Psoas muscle (tissue), 8 donors: Measurements from ENCODE around the gene DSC3. TPM values are rescaled to one million over a fixed set of nuclear protein-coding genes. Genes with fewer than 3 reads are reported as not detected.
"Not testable (repeated sequence)": the region's sequence is repeated elsewhere in the genome, so short reads cannot be mapped to it uniquely, and the experiment has no call there.

Experiments
- ATAC-seq, 4 donors: fragments of 200-7000 bp; cut with Tn5 transposase; one replicate each; pipeline ENCODE4 v1.9.1; 2020; ENCODE audit warnings: moderate library complexity in 3 of 4, mild to moderate bottlenecking in 2 of 4
- DNase-seq, 2 donors: peaks; one replicate each; pipeline ENCODE4 v3.0.0-alpha.2; 2020
- H3K27ac ChIP-seq: fragments of 200-600 bp; one replicate; pipeline ENCODE4 v1.8.0; 2022
- H3K27me3 ChIP-seq, 3 donors: fragments of 200-600 bp in 1 of 3; one replicate each; pipeline versions ENCODE4 v1.6.1 to v1.8.0; 2013 to 2022; ENCODE audit warnings: low read length in 2 of 3, mild to moderate bottlenecking in 2 of 3, moderate library complexity in 1 of 3; ENCODE audit not compliant: insufficient read depth in 3 of 3
- H3K36me3 ChIP-seq, 2 donors: fragments of 200-600 bp in 1 of 2; one replicate each; pipeline versions ENCODE4 v1.6.1 to v1.8.0; 2013 to 2022; ENCODE audit warnings: low read depth in 1 of 2, mild to moderate bottlenecking in 1 of 2, moderate library complexity in 1 of 2; ENCODE audit not compliant: insufficient read depth in 1 of 2
- H3K4me1 ChIP-seq: fragments of 200-600 bp; one replicate; pipeline ENCODE4 v1.8.0; 2022
- H3K4me3 ChIP-seq: fragments of 200-600 bp; one replicate; pipeline ENCODE4 v1.8.0; 2022; ENCODE audit warnings: mild to moderate bottlenecking
- H3K9me3 ChIP-seq: fragments of 200-600 bp; one replicate; pipeline ENCODE4 v1.8.0; 2022
- WGBS, 3 donors: extraction: QIAGEN DNeasy Blood & Tissue Kit; methylation state at CpG; one replicate each; pipeline versions ENCODE4 v1.1.6 to v1.1.7; 2013; 5-methylcytosine and 5-hydroxymethylcytosine counted together
- intact Hi-C, 2 donors: fragments of 100-400 bp; cut with DNase I; formaldehyde crosslinking; loops; one replicate each; pipeline versions ENCODE4 v1.11.0 to v1.14.2; 2022
- polyA plus RNA-seq, 3 donors: library from polyadenylated mRNA; stranded (reverse); fragments of 200-250 nt; gene quantifications; one replicate each; pipeline ENCODE4 v1.2.3, GENCODE V29; 2013
- total RNA-seq, 4 donors: library from RNA; stranded (reverse); fragmentation: NEBNext Ultra II Directional in 2 of 4; extraction: Animal tissue kit (Norgen Biotek cat#: 25700) in 2 of 4; gene quantifications; one replicate each; pipeline versions ENCODE4 v1.2.1 to v1.2.4, GENCODE V29; 2021 to 2023
- TF ChIP-seq, protein P1 (sequence below): fragments of 200-600 bp; IDR thresholded peaks from one replicate; pipeline ENCODE4 v1.8.0; 2022; ENCODE audit warnings: antibody characterized with exemption
- donor health status: healthy with polysubstance abuse.
- donor health status: DM: no; HTN: no; CAD: no; lungs with moderate emphysema.
- donor health status: Bipolar disorder and iron deficiency.
- donor health status: healthy.
- donor health status: DM: yes; HTN: yes; CAD: no.
- donor health status: DM: no; HTN: no; CAD: no.
- donor health status: DM: no; HTN: no; CAD: no.
- donor health status: DM: yes; HTN: yes; CAD: no.

Gene DSC3
- total and polyA plus RNA-seq, 7 donors = under 0.01 to 0.10 (median 0.06) TPM; not detected in 2

GRCh38 chr18:31040686-31041270 is 1.8 kb downstream of the DSC3 start:
- TF ChIP-seq, protein P1, sequence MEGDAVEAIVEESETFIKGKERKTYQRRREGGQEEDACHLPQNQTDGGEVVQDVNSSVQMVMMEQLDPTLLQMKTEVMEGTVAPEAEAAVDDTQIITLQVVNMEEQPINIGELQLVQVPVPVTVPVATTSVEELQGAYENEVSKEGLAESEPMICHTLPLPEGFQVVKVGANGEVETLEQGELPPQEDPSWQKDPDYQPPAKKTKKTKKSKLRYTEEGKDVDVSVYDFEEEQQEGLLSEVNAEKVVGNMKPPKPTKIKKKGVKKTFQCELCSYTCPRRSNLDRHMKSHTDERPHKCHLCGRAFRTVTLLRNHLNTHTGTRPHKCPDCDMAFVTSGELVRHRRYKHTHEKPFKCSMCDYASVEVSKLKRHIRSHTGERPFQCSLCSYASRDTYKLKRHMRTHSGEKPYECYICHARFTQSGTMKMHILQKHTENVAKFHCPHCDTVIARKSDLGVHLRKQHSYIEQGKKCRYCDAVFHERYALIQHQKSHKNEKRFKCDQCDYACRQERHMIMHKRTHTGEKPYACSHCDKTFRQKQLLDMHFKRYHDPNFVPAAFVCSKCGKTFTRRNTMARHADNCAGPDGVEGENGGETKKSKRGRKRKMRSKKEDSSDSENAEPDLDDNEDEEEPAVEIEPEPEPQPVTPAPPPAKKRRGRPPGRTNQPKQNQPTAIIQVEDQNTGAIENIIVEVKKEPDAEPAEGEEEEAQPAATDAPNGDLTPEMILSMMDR = no peak
- no peaks in the 10 kb centered on the region for H3K4me1 ChIP-seq
- intact Hi-C loops = no loop called here
- H3K27me3 ChIP-seq = peaks cover 0 to 51% (median 23%) of the 10 kb centered on the region in 3 donors
- no peak overlapping the region for H3K27ac ChIP-seq
- no peak overlapping the region for H3K4me3 ChIP-seq
- H3K9me3 ChIP-seq = no peaks in the 10 kb centered on the region
- H3K36me3 ChIP-seq = no peaks in the 10 kb centered on the region
- whole genome bisulfite sequencing, 3 donors = 8 to 11% (median 9%) methylated on average over 18 of the region's 18 CpGs
- no peak for ATAC-seq
- DNase-seq = no peak

GRCh38 chr18:31039426-31039825 is 3.1 kb downstream of the DSC3 start:
- Histone ChIP-seq H3K27me3 (peaks cover 0 to 43% (median 23%) of the 10 kb centered on the region in 3 donors), H3K36me3 (no peaks in the 10 kb centered on the region), H3K27ac (no peak overlapping the region), H3K4me1 (no peaks in the 10 kb centered on the region), H3K4me3 (no peak overlapping the region), H3K9me3 (no peaks in the 10 kb centered on the region)
- no peak for ATAC-seq
- no peak for DNase-seq
- TF ChIP-seq, protein P1 = no peak
- intact Hi-C loops = no loop called here
- 59 to 68% (median 66%) methylated on average over 3 of the region's 3 CpGs for WGBS, 3 donors

DNA sequence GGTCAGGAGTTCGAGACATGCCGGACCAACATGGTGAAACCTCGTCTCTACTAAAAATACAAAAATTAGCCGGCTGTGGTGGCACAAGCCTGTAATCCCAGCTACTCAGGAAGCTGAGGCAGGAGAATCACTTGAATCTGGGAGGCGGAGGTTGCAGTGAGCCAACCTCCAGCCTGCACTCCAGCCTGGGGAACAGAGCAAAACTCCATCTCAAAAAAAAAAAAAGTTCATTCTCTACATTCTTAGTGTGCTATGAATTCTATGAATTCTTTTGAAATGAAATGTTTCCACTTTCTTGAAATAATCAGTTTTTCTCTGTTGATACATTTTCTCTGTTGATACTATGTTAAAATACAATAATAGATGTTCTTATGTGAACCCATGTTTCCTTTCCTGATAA is 4.9 kb downstream of the DSC3 start:
- ATAC-seq, H3K4me1 ChIP-seq, H3K9me3 ChIP-seq, H3K4me3 ChIP-seq, DNase-seq, H3K27ac ChIP-seq, intact Hi-C loops, H3K36me3 ChIP-seq: not testable (repeated sequence)
- peaks cover 0 to 27% (median 14%) of the 10 kb centered on the region in 3 donors for H3K27me3 ChIP-seq
- WGBS, 3 donors = 86 to 90% (median 87%) methylated on average over 5 of the region's 5 CpGs

DNA sequence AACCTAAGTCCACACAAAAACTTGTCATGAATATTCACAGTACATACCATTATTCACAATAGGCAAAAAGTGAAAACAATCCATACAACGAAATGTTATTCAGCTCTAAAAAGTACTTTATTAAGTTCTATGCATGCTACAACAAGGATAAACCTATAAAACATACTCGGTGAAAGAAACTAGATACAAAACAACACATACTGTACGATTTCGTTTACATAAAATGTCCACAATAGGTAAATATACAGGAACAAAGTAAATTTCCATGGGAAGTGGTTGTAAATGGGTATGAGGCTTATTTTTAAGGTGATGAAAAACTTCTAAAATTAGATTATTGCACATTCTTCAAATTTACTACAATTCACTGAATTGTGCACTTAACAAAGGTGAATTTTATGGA is 8.0 kb downstream of the DSC3 start:
- 85 to 89% (median 88%) methylated on average over 4 of the region's 4 CpGs for WGBS, 3 donors
- intact Hi-C loops = no loop called here
- H3K36me3 ChIP-seq = no peaks in the 10 kb centered on the region
- no peak overlapping the region for H3K4me3 ChIP-seq
- H3K9me3 ChIP-seq = peaks cover 6% of the 10 kb centered on the region
- H3K27me3 ChIP-seq = peaks cover 0 to 1% (median 0%) of the 10 kb centered on the region in 3 donors
- no peaks in the 10 kb centered on the region for H3K4me1 ChIP-seq
- no peak overlapping the region for H3K27ac ChIP-seq
- DNase-seq = no peak
- ATAC-seq = no peak
- TF ChIP-seq, protein P1 = no peak

- no peak for ATAC-seq
- Histone ChIP-seq H3K4me1 (no peaks in the 10 kb centered on the region), H3K27me3 (no peaks in the 10 kb centered on the region), H3K9me3 (peaks cover 6% of the 10 kb centered on the region), H3K36me3 (no peaks in the 10 kb centered on the region), H3K27ac (no peak overlapping the region), H3K4me3 (no peak overlapping the region)
- intact Hi-C loops = no loop called here
- WGBS, 3 donors = 69 to 75% (median 74%) methylated on average over 4 of the region's 4 CpGs
- no peak for DNase-seq
- TF ChIP-seq, protein P1 = no peak
Observed at GRCh38 chr18:31030574-31031278, 11.8 kb downstream of the DSC3 start.
